ENCODE measurements around the gene ADARB2.

- TF ChIP-seq CTCF (IDR thresholded peaks at IDR 0.05) (no peak), RCOR1 (IDR thresholded peaks at IDR 0.05; ENCODE audit: low read length) (no peak), MXI1 (IDR thresholded peaks at IDR 0.05; ENCODE audit: low read depth, low read length) (no peak), GABPA (IDR thresholded peaks at IDR 0.05; ENCODE audit: low read depth) (no peak), TCF12 (IDR thresholded peaks at IDR 0.05) (no peak), RAD21 (IDR thresholded peaks at IDR 0.05; ENCODE audit: low read length) (no peak), EP300 (IDR thresholded peaks at IDR 0.05; ENCODE audit: borderline replicate concordance in 1 of 2, low read depth in 1 of 2, low read length in 1 of 2) (no peak)
These were observed 462.4 kb downstream of the ADARB2 start for GRCh38 chr10:1274701-1275544.
